H1 (cell line): ENCODE data around the gene SLC2A14. TPM values are rescaled to one million over a fixed set of nuclear protein-coding genes. Genes with fewer than 3 reads are reported as not detected.

Experiments
- CTCF ChIA-PET: fragments of 300-600 bp; sonication (Branson Sonifier 250); formaldehyde crosslinking; loops from one replicate; lab custom pipeline; 2021; ENCODE audit not compliant: partially characterized antibody; lab: Charles Lee
- POLR2A ChIA-PET: fragments of 300-600 bp; sonication (Branson Sonifier 250); formaldehyde crosslinking; loops from one replicate; lab custom pipeline; 2021; ENCODE audit warnings: inconsistent platforms; ENCODE audit not compliant: partially characterized antibody; lab: Charles Lee
- DNase-seq, 2 experiments: peaks; one replicate each; pipeline versions ENCODE4 v3.0.0 to v3.0.0-alpha.2; 2010 to 2022; ENCODE audit warnings: low spot score in 2 of 2, low read depth in 1 of 2, mixed read lengths in 1 of 2
- FAIRE-seq: peaks from 2 replicates; lab custom pipeline; 2011; peaks lifted over from hg19 to GRCh38; lab: Jason Lieb, UNC
- H2AFZ ChIP-seq: 2 replicates; pipeline ENCODE4 v1.8.1; 2012; ENCODE audit warnings: low read length, inconsistent platforms
- H2AK5ac ChIP-seq: 2 replicates; pipeline ENCODE4 v1.6.1; 2013; ENCODE audit warnings: low read depth, low read length
- H2BK120ac ChIP-seq: replicated peaks from 2 replicates; pipeline ENCODE3; 2013; ENCODE audit warnings: low read depth, low read length, inconsistent platforms
- H2BK12ac ChIP-seq: 2 replicates; pipeline ENCODE4 v1.6.1; 2013; ENCODE audit warnings: low read depth, low read length
- H2BK15ac ChIP-seq: 2 replicates; pipeline ENCODE4 v1.6.1; 2013; ENCODE audit warnings: low read length
- H2BK20ac ChIP-seq: 2 replicates; pipeline ENCODE4 v1.6.1; 2013; ENCODE audit warnings: low read length
- H2BK5ac ChIP-seq: 2 replicates; pipeline ENCODE4 v1.6.1; 2013; ENCODE audit warnings: low read depth, low read length
- H3K14ac ChIP-seq: 2 replicates; pipeline ENCODE4 v1.6.1; 2013; ENCODE audit warnings: inconsistent platforms; ENCODE audit not compliant: insufficient read length
- H3K18ac ChIP-seq: 2 replicates; pipeline ENCODE4 v1.6.1; 2013; ENCODE audit warnings: low read length; ENCODE audit errors: extremely low read depth
- H3K23ac ChIP-seq: 2 replicates; pipeline ENCODE4 v1.6.1; 2013; ENCODE audit warnings: inconsistent platforms; ENCODE audit not compliant: insufficient read length
- H3K23me2 ChIP-seq: 2 replicates; pipeline ENCODE4 v1.6.1; 2013; ENCODE audit warnings: low read depth, low read length
- H3K27ac ChIP-seq: 2 replicates; pipeline ENCODE4 v1.6.1; 2011; ENCODE audit warnings: low read depth, low read length, inconsistent platforms
- H3K27me3 ChIP-seq, 4 experiments: replicated peaks in 1 of 4; 1 replicate in 1 of 4; 2 replicates in 3 of 4; pipeline versions ENCODE4 v1.6.1 to v1.8.1; 2011 to 2013; ENCODE audit warnings: low read length in 3 of 4, mild to moderate bottlenecking in 3 of 4, inconsistent platforms in 2 of 4, mixed read lengths in 2 of 4, moderate library complexity in 1 of 4; ENCODE audit not compliant: control insufficient read depth in 3 of 4, insufficient read depth in 3 of 4; ENCODE audit errors: extremely low read depth in 1 of 4
- H3K36me3 ChIP-seq, 4 experiments: 2 replicates each; pipeline versions ENCODE4 v1.6.1 to v1.8.1; 2011 to 2013; ENCODE audit warnings: mild to moderate bottlenecking in 4 of 4, low read length in 3 of 4, moderate library complexity in 2 of 4, control low read depth in 1 of 4, inconsistent platforms in 1 of 4; ENCODE audit not compliant: insufficient read depth in 4 of 4, control insufficient read depth in 2 of 4
- H3K4ac ChIP-seq: replicated peaks from 2 replicates; pipeline ENCODE3; 2013; ENCODE audit warnings: low read length, low read depth, mixed read lengths, inconsistent platforms; ENCODE audit not compliant: insufficient read length
- H3K4me1 ChIP-seq, 4 experiments: replicated peaks in 1 of 4; 1 replicate in 1 of 4; 2 replicates in 3 of 4; pipeline versions ENCODE4 v1.6.1 to v1.8.1; 2011 to 2013; ENCODE audit warnings: low read length in 3 of 4, inconsistent platforms in 2 of 4, mixed read lengths in 1 of 4; ENCODE audit not compliant: insufficient read depth in 4 of 4, control insufficient read depth in 3 of 4
- H3K4me2 ChIP-seq, 2 experiments: 2 replicates each; pipeline versions ENCODE4 v1.6.1 to v1.8.1; 2011 to 2013; ENCODE audit warnings: low read depth in 2 of 2, low read length in 2 of 2, control low read depth in 1 of 2, inconsistent platforms in 1 of 2, mild to moderate bottlenecking in 1 of 2; ENCODE audit not compliant: insufficient read depth in 1 of 2
- H3K4me3 ChIP-seq, 4 experiments: fragments of 200-600, 300-600 bp in 1 of 4; sonication (generic), shearing (Covaris generic), sonication (Bioruptor Twin) in 1 of 4; 2 replicates each; pipeline versions ENCODE4 v1.5.1 to v1.8.1; 2011 to 2016; ENCODE audit warnings: low read length in 4 of 4, low read depth in 3 of 4, control low read depth in 2 of 4, inconsistent platforms in 2 of 4, mild to moderate bottlenecking in 2 of 4, mixed read lengths in 1 of 4, moderate library complexity in 1 of 4; ENCODE audit not compliant: insufficient read depth in 2 of 4; ENCODE audit errors: extremely low read depth in 1 of 4
- H3K56ac ChIP-seq: replicated peaks from 2 replicates; pipeline ENCODE3; 2013; ENCODE audit warnings: low read depth, mild to moderate bottlenecking, mixed read lengths, low read length, inconsistent platforms; ENCODE audit not compliant: insufficient read length
- H3K79me1 ChIP-seq: 2 replicates; pipeline ENCODE4 v1.6.1; 2013; ENCODE audit warnings: low read depth, low read length, control low read depth
- H3K79me2 ChIP-seq, 2 experiments: 2 replicates each; pipeline versions ENCODE4 v1.6.1 to v1.8.1; 2012 to 2013; ENCODE audit warnings: low read length in 2 of 2, mild to moderate bottlenecking in 2 of 2, inconsistent platforms in 1 of 2; ENCODE audit not compliant: insufficient read depth in 2 of 2, control insufficient read depth in 1 of 2
- H3K9ac ChIP-seq, 4 experiments: replicated peaks in 1 of 4; 1 replicate in 1 of 4; 2 replicates in 3 of 4; pipeline versions ENCODE4 v1.6.1 to v1.8.1; 2011 to 2013; ENCODE audit warnings: low read depth in 3 of 4, low read length in 3 of 4, control low read depth in 2 of 4, mild to moderate bottlenecking in 2 of 4, moderate library complexity in 2 of 4, inconsistent platforms in 1 of 4; ENCODE audit errors: extremely low read depth in 1 of 4
- H3K9me3 ChIP-seq, 2 experiments: 2 replicates each; pipeline versions ENCODE4 v1.6.1 to v1.8.1; 2012 to 2013; ENCODE audit warnings: mild to moderate bottlenecking in 2 of 2, moderate library complexity in 2 of 2, control low read depth in 1 of 2, inconsistent platforms in 1 of 2, low read depth in 1 of 2, low read length in 1 of 2, mixed read lengths in 1 of 2; ENCODE audit not compliant: insufficient read depth in 2 of 2
- H4K20me1 ChIP-seq, 2 experiments: replicated peaks in 1 of 2; 2 replicates each; pipeline versions ENCODE3 to v1.8.1; 2011 to 2013; ENCODE audit warnings: inconsistent platforms in 2 of 2, low read length in 2 of 2, mild to moderate bottlenecking in 1 of 2; ENCODE audit not compliant: insufficient read depth in 2 of 2, control insufficient read depth in 1 of 2
- H4K5ac ChIP-seq: 2 replicates; pipeline ENCODE4 v1.6.1; 2013; ENCODE audit warnings: low read length, low read depth, mixed read lengths, inconsistent platforms; ENCODE audit not compliant: insufficient read length
- H4K8ac ChIP-seq: 2 replicates; pipeline ENCODE4 v1.8.0; 2013; ENCODE audit warnings: mild to moderate bottlenecking, moderate library complexity, low read length, inconsistent platforms; ENCODE audit not compliant: insufficient read depth; ENCODE audit errors: extremely low read depth
- H4K91ac ChIP-seq: replicated peaks from 2 replicates; pipeline ENCODE3; 2013; ENCODE audit warnings: low read length, mixed read lengths, inconsistent platforms; ENCODE audit not compliant: insufficient read length
- E2F6 ChIP-seq: IDR thresholded peaks from 2 replicates; pipeline ENCODE4 v1.6.1; 2012; ENCODE audit warnings: inconsistent platforms
- MAFK ChIP-seq: IDR thresholded peaks from 2 replicates; pipeline ENCODE4 v1.6.1; 2012; ENCODE audit warnings: low read depth, mild to moderate bottlenecking, improper control_type of control experiment, low read length
- SAP30 ChIP-seq: fragments of 300-600 bp; sonication (generic); IDR thresholded peaks from 2 replicates; pipeline ENCODE4 v1.7.1; 2012; ENCODE audit warnings: low read length, moderate library complexity, mild to moderate bottlenecking, inconsistent platforms; ENCODE audit not compliant: insufficient read depth, insufficient replicate concordance
- TAF7 ChIP-seq: optimal IDR thresholded peaks from 2 replicates; pipeline ENCODE3; 2011; ENCODE audit warnings: low read depth, mild to moderate bottlenecking, inconsistent platforms, low read length, moderate library complexity, borderline replicate concordance
- WGBS, 2 experiments: shearing (Covaris generic) in 1 of 2; methylation state at CpG; one replicate each; pipeline versions ENCODE4 v1.1.6 to v1.1.7; 2013 to 2015; ENCODE audit warnings: low lambda C conversion rate in 2 of 2, mixed read lengths in 2 of 2, inconsistent platforms in 1 of 2, low coverage in 1 of 2, missing lambda C conversion rate in 1 of 2; ENCODE audit not compliant: insufficient replicate concordance in 2 of 2, insufficient coverage in 1 of 2, insufficient read length in 1 of 2; ENCODE audit errors: extremely low coverage in 1 of 2, missing lambda C conversion rate in 1 of 2; 5-methylcytosine and 5-hydroxymethylcytosine counted together
- polyA plus RNA-seq, 7 experiments: library from polyadenylated mRNA; depleted of rRNA in 3 of 7; stranded (reverse) in 5 of 7; unstranded in 2 of 7; fragments of >200 nt in 5 of 7; fragments of 200-250 nt in 2 of 7; gene quantifications; 1 replicate in 5 of 7; 2 replicates in 1 of 7; 4 replicates in 1 of 7; pipeline versions ENCODE4 v1.2.1 to v1.2.3, GENCODE V29; 2011 to 2013; ENCODE audit warnings: missing spikeins in 2 of 7, mixed read lengths in 2 of 7
- total RNA-seq: library from RNA; stranded (reverse); fragmentation: NEBNext Ultra II Directional; extraction: Animal tissue kit (Norgen Biotek cat#: 25700); gene quantifications from 2 replicates; pipeline ENCODE4 v1.2.1, GENCODE V29; 2021

Gene SLC2A14
- total and polyA plus RNA-seq, 2 of the 8 experiments (the other 6 are each of a cell fraction or from before 2014, with no cell fraction given), result 11.1 to 19.3 TPM

- H3K9ac ChIP-seq, result no peak overlapping the region
- H3K56ac ChIP-seq, result no peak overlapping the region
- no peak overlapping the region for H2BK15ac ChIP-seq
- H2BK5ac ChIP-seq, result no peak overlapping the region
- no peak for DNase-seq
- WGBS, 2 experiments, result 97% methylated on average over 7 of the region's 7 CpGs; no CpG with 5 or more reads in 1 of the 2 experiments
- H3K27me3 ChIP-seq, result no peaks in the 10 kb centered on the region
- H3K23ac ChIP-seq, result no peak overlapping the region
- H4K8ac ChIP-seq, result no peak overlapping the region
- H3K27ac ChIP-seq, result no peak overlapping the region
- no peak overlapping the region for H2BK20ac ChIP-seq
- no peaks in the 10 kb centered on the region for H3K23me2 ChIP-seq
- H2AK5ac ChIP-seq, result no peak overlapping the region
- H3K36me3 ChIP-seq, result no peaks in the 10 kb centered on the region
- H2BK120ac ChIP-seq, result no peak overlapping the region
- CTCF ChIA-PET, result interaction anchor here (1.1 to 1.8 kb wide), 3 partner anchors 9 to 33 kb away, joined by 3 to 8 read pairs (median 4); no protein-coding TSS in a partner anchor
- no peaks in the 10 kb centered on the region for H3K79me2 ChIP-seq
- no peak overlapping the region for H3K14ac ChIP-seq
- peak overlapping the region; percentile 43 for H4K5ac ChIP-seq
- FAIRE-seq, result no peak
- no peak overlapping the region for H2AFZ ChIP-seq
- H4K91ac ChIP-seq, result no peak overlapping the region
- no peak overlapping the region for H2BK12ac ChIP-seq
- no peak overlapping the region for H3K18ac ChIP-seq
- POLR2A ChIA-PET, result interaction anchor here (0.6 to 1.6 kb wide), 4 partner anchors 8 to 43 kb away, joined by 3 read pairs; no protein-coding TSS in a partner anchor
- H3K4me3 ChIP-seq, result no peak overlapping the region
- H3K9me3 ChIP-seq, result no peaks in the 10 kb centered on the region
- no peaks in the 10 kb centered on the region for H3K79me1 ChIP-seq
- H3K4me1 ChIP-seq, result no peaks in the 10 kb centered on the region; a peak in 1 of 7 replicates
- no peak overlapping the region for H3K4me2 ChIP-seq
- no peaks in the 10 kb centered on the region for H4K20me1 ChIP-seq
- H3K4ac ChIP-seq, result no peak overlapping the region
- no peak for TF ChIP-seq TAF7
- TF ChIP-seq MAFK, result no peak
- no peak for TF ChIP-seq SAP30
- no peak for TF ChIP-seq E2F6
Observed at GRCh38 chr12:7899755-7900154, 27.0 kb upstream of the SLC2A14 start.
